Thyroid gland (tissue), 4 donors: ENCODE data around the gene USP32.

Experiments
- CTCF ChIP-seq, 6 experiments: fragments of 200-600 bp in 3 of 6; fragments of 450-650 bp in 3 of 6; sonication (generic) in 3 of 6; IDR thresholded peaks; one replicate each; pipeline ENCODE4 v1.5.1; 2016 to 2019; ENCODE audit warnings: antibody characterized with exemption in 6 of 6, mild to moderate bottlenecking in 2 of 6, inconsistent platforms in 1 of 6, moderate library complexity in 1 of 6
- POLR2A ChIP-seq, 2 donors: fragments of 450-650 bp; IDR thresholded peaks; one replicate each; pipeline ENCODE4 v1.6.1; 2017; ENCODE audit warnings: antibody characterized with exemption in 2 of 2, mild to moderate bottlenecking in 2 of 2, moderate library complexity in 1 of 2

DNA sequence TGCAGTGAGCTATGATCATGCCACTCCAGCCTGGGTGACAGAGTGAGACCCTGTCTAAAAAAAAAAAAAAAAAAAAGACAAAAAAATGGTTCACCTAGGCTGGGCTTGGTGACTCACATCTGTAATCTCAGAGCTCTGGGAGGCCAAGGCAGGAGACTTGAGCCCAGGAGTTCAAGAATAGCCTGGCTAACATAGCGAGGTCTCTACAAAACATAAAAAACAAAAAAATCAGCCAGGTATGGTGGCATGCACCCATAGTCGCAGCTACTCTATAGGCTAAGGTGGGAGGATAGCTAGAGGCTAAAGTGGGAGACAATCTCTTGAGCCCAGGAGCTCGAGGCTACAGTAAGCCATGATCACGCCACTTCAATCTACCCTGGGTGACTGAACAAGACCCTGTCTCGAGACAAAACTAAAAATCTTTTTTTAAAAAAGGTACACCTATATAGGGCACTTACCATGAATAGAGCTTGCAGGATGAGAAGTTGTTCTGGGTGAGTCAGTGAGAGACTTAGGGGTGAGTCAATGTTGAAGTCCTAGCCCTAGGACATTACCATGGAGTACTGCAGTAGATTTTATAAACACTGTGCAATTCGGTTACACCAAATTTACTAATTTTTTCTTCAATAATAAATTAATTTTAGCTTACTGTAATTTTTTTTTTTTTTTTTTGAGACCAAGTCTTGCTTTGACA lies 19.0 kb downstream of the USP32 start:
- TF ChIP-seq POLR2A (IDR thresholded peaks at IDR 0.05) (no peak), CTCF (IDR thresholded peaks at IDR 0.05) (no peak)
